ENCODE results near the gene PTCD1. TPM values are rescaled to one million over a fixed set of nuclear protein-coding genes. Genes with fewer than 3 reads are reported as not detected.

PTCD1 gene
- polyA plus RNA-seq, 1 donor (not counting 4 experiments of a cell fraction or from before 2014, with no cell fraction given), result 2.8 TPM

DNA sequence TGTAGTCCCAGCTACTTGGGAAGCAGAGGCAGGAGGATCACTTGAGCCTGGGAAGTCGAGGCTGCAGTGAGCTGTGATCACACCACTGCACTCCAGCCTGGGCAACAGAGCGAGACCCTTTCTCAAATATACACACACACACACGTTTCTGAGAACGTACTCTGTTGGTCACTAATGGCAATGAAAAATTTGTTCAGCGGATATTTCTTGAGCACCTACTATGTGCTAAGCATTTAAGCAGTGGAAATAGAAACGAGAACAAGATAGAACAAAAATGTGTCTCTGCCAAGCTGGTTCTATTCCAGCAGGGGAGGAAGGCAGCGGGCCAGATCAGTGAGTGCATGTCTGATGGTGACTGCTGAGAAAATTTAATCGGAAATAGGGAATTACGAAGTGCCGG lies 55.4 kb downstream of the PTCD1 start:
- H3K4me1 ChIP-seq (ENCODE audit: control insufficient read depth, extremely low read depth, insufficient read depth, low read length), result peaks cover 26% of the 10 kb centered on the region
- no peak overlapping the region for H3K9ac ChIP-seq (ENCODE audit: control insufficient read depth, extremely low read depth, insufficient read depth, low read length)
- no peak overlapping the region for H3K4me2 ChIP-seq (ENCODE audit: control insufficient read depth, extremely low read depth, insufficient read depth, low read depth, low read length)
- dilution Hi-C loops (cut with MboI; ENCODE audit: extremely low pct_ligation_motif_present, low sequenced_read_pairs), result no loop called here
- H3K27ac ChIP-seq (ENCODE audit: control insufficient read depth, insufficient read depth, low read length), result no peak overlapping the region
- DNase-seq (ENCODE audit: low read depth, low spot score) (no peak), FAIRE-seq (no peak)
- no peak overlapping the region for H2AFZ ChIP-seq (ENCODE audit: control insufficient read depth, low read length)
- H3K27me3 ChIP-seq (ENCODE audit: control insufficient read depth, extremely low read depth, insufficient read depth, low read length), result no peaks in the 10 kb centered on the region
- peaks cover 6% of the 10 kb centered on the region for H3K9me1 ChIP-seq (ENCODE audit: control insufficient read depth, extremely low read depth, insufficient read depth, low read length)
- no peak for TF ChIP-seq EZH2 (IDR thresholded peaks at IDR 0.05; ENCODE audit: low read length)
- TF ChIP-seq, protein P1, sequence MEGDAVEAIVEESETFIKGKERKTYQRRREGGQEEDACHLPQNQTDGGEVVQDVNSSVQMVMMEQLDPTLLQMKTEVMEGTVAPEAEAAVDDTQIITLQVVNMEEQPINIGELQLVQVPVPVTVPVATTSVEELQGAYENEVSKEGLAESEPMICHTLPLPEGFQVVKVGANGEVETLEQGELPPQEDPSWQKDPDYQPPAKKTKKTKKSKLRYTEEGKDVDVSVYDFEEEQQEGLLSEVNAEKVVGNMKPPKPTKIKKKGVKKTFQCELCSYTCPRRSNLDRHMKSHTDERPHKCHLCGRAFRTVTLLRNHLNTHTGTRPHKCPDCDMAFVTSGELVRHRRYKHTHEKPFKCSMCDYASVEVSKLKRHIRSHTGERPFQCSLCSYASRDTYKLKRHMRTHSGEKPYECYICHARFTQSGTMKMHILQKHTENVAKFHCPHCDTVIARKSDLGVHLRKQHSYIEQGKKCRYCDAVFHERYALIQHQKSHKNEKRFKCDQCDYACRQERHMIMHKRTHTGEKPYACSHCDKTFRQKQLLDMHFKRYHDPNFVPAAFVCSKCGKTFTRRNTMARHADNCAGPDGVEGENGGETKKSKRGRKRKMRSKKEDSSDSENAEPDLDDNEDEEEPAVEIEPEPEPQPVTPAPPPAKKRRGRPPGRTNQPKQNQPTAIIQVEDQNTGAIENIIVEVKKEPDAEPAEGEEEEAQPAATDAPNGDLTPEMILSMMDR (optimal IDR thresholded peaks at IDR 0.05 in 1 of 3, IDR thresholded peaks at IDR 0.05 in 1 of 3, conservative IDR thresholded peaks at IDR 0.05 in 1 of 3; ENCODE audit: extremely low read depth in 1 of 3, insufficient read depth in 2 of 3, low read length in 3 of 3), result no peak
- H3K36me3 ChIP-seq (ENCODE audit: control insufficient read depth in 2 of 2, extremely low read depth in 1 of 2, insufficient read depth in 2 of 2, low read length in 2 of 2), result peaks cover 27 to 47% of the 10 kb centered on the region in 2 experiments
- H3K79me2 ChIP-seq (ENCODE audit: control insufficient read depth, insufficient read depth, low read length), result peaks cover 45% of the 10 kb centered on the region
- H4K20me1 ChIP-seq (ENCODE audit: control insufficient read depth, extremely low read depth, insufficient read depth, low read length), result peaks cover 28% of the 10 kb centered on the region
- no peaks in the 10 kb centered on the region for H3K9me3 ChIP-seq (ENCODE audit: control insufficient read depth, low read depth, low read length)
- no peak overlapping the region for H3K4me3 ChIP-seq (ENCODE audit: control insufficient read depth in 2 of 3, extremely low read depth in 1 of 3, insufficient read depth in 2 of 3, low read depth in 1 of 3, low read length in 3 of 3)

DNA sequence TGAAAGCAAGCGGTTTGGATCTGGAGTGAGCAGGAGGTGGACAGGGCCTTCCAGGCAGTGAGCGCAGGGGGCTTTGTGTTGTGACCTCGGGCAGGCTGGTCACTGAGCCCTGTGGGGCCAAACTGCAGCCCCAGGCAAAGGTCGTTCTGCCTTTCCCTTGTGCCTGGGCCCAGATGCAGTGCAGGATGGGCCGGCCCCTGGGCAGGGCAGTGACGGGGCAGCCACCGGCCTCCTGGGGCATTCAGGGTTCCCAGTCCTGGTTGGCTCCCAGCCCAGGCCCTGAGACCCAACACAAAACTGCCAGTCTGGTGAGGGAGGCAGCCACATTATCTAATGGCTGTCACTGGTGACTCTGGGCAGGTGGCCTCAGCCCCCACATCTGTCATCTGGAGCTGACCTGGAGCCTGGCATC lies 56.9 kb downstream of the PTCD1 start:
- H3K36me3 ChIP-seq (ENCODE audit: control insufficient read depth in 2 of 2, extremely low read depth in 1 of 2, insufficient read depth in 2 of 2, low read length in 2 of 2), result peaks cover 29 to 42% of the 10 kb centered on the region in 2 experiments
- no peak for FAIRE-seq
- H4K20me1 ChIP-seq (ENCODE audit: control insufficient read depth, extremely low read depth, insufficient read depth, low read length), result peaks cover 36% of the 10 kb centered on the region
- no peak overlapping the region for H2AFZ ChIP-seq (ENCODE audit: control insufficient read depth, low read length)
- H3K9me3 ChIP-seq (ENCODE audit: control insufficient read depth, low read depth, low read length), result no peaks in the 10 kb centered on the region
- no peak overlapping the region for H3K4me3 ChIP-seq (ENCODE audit: control insufficient read depth in 2 of 3, extremely low read depth in 1 of 3, insufficient read depth in 2 of 3, low read depth in 1 of 3, low read length in 3 of 3)
- DNase-seq (ENCODE audit: low read depth, low spot score), result no peak
- peaks cover 39% of the 10 kb centered on the region for H3K4me1 ChIP-seq (ENCODE audit: control insufficient read depth, extremely low read depth, insufficient read depth, low read length)
- peaks cover 51% of the 10 kb centered on the region for H3K79me2 ChIP-seq (ENCODE audit: control insufficient read depth, insufficient read depth, low read length)
- H3K9me1 ChIP-seq (ENCODE audit: control insufficient read depth, extremely low read depth, insufficient read depth, low read length), result peaks cover 6% of the 10 kb centered on the region
- dilution Hi-C loops (cut with MboI; ENCODE audit: extremely low pct_ligation_motif_present, low sequenced_read_pairs), result no loop called here
- no peaks in the 10 kb centered on the region for H3K27me3 ChIP-seq (ENCODE audit: control insufficient read depth, extremely low read depth, insufficient read depth, low read length)
- no peak overlapping the region for H3K27ac ChIP-seq (ENCODE audit: control insufficient read depth, insufficient read depth, low read length)
- H3K9ac ChIP-seq (ENCODE audit: control insufficient read depth, extremely low read depth, insufficient read depth, low read length), result no peak overlapping the region
- TF ChIP-seq, protein P1 (optimal IDR thresholded peaks at IDR 0.05 in 1 of 3, IDR thresholded peaks at IDR 0.05 in 1 of 3, conservative IDR thresholded peaks at IDR 0.05 in 1 of 3; ENCODE audit: extremely low read depth in 1 of 3, insufficient read depth in 2 of 3, low read length in 3 of 3), result no peak
- TF ChIP-seq EZH2 (IDR thresholded peaks at IDR 0.05; ENCODE audit: low read length), result no peak
- H3K4me2 ChIP-seq (ENCODE audit: control insufficient read depth, extremely low read depth, insufficient read depth, low read depth, low read length), result no peak overlapping the region
